Esophagus squamous epithelium (tissue), 4 donors: ENCODE measurements around the gene DCBLD2.

Experiments used
- CTCF ChIP-seq, 6 experiments: fragments of 450-650 bp in 4 of 6; fragments of 200-600 bp in 2 of 6; sonication (generic) in 2 of 6; IDR thresholded peaks; one replicate each; pipeline ENCODE4 v1.5.1; 2016 to 2019; ENCODE audit warnings: antibody characterized with exemption in 6 of 6, mild to moderate bottlenecking in 4 of 6, moderate library complexity in 4 of 6
- POLR2A ChIP-seq, 4 donors: fragments of 450-650 bp; IDR thresholded peaks; one replicate each; pipeline ENCODE4 v1.6.1; 2017; ENCODE audit warnings: antibody characterized with exemption in 4 of 4, mild to moderate bottlenecking in 4 of 4, moderate library complexity in 3 of 4

- TF ChIP-seq CTCF (IDR thresholded peaks at IDR 0.05) (peak; percentile 52 to 86 (median 78)), POLR2A (IDR thresholded peaks at IDR 0.05) (no peak)
These were observed 83.9 kb downstream of the DCBLD2 start for GRCh38 chr3:98817547-98818041.
